Ovary (tissue), 3 donors: ENCODE data around the gene PRKCQ.

Experiments used
- CTCF ChIP-seq, 3 donors: fragments of 450-650 bp in 2 of 3; fragments of 200-600 bp in 1 of 3; IDR thresholded peaks; one replicate each; pipeline versions ENCODE4 v1.5.1 to v1.8.0; 2016 to 2022; ENCODE audit warnings: antibody characterized with exemption in 3 of 3, mild to moderate bottlenecking in 1 of 3
- EP300 ChIP-seq: sonication (generic); formaldehyde crosslinking; IDR thresholded peaks from one replicate; pipeline ENCODE4 v1.6.1; 2017; ENCODE audit warnings: antibody characterized with exemption
- donor health status: DM: no; HTN: no; CAD: no.

- no peak for TF ChIP-seq CTCF (IDR thresholded peaks at IDR 0.05)
- no peak for TF ChIP-seq EP300
Observed at GRCh38 chr10:6563731-6564130, 16.3 kb downstream of the PRKCQ start.
